Motor neuron (in vitro differentiated cells): ENCODE measurements around the gene THAP4. TPM values are rescaled to one million over a fixed set of nuclear protein-coding genes. Genes with fewer than 3 reads are reported as not detected.

ENCODE experiments used
- ATAC-seq, 8 experiments: fragments of 200-7000 bp; cut with Tn5 transposase; replicated peaks in 6 of 8; 2 replicates each; pipeline ENCODE4 v1.8.0; 2021; ENCODE audit warnings: mild to moderate bottlenecking in 8 of 8, moderate library complexity in 8 of 8
- H3K27ac ChIP-seq, 2 donors: fragments of 250-450 bp; sonication (Bioruptor Pico); 2 replicates each; pipeline ENCODE4 v1.9.0; 2021; ENCODE audit warnings: antibody characterized with exemption in 2 of 2, mild to moderate bottlenecking in 2 of 2, moderate library complexity in 1 of 2
- H3K4me1 ChIP-seq, 2 donors: fragments of 250-450 bp; sonication (Bioruptor Pico); replicated peaks in 1 of 2; 2 replicates each; pipeline ENCODE4 v1.6.1; 2021; ENCODE audit warnings: antibody characterized with exemption in 2 of 2, mild to moderate bottlenecking in 2 of 2, moderate library complexity in 1 of 2
- H3K4me3 ChIP-seq, 5 donors: fragments of 250-450 bp; sonication (Bioruptor Pico); 2 replicates each; pipeline ENCODE4 v1.9.0; 2021; ENCODE audit warnings: antibody characterized with exemption in 5 of 5, mild to moderate bottlenecking in 5 of 5, moderate library complexity in 4 of 5
- WGBS, 10 experiments: fragments of 450-650 bp; shearing (Covaris generic); methylation state at CpG; one replicate each; pipeline ENCODE4 v1.0.0; 2022; 5-methylcytosine and 5-hydroxymethylcytosine counted together
- in situ Hi-C, 9 experiments: fragments of 400-800 bp; cut with MboI; loops; one replicate each; pipeline ENCODE4 v1.15.0; 2021; ENCODE audit warnings: low sequenced_read_pairs in 9 of 9, low pct_unique_long_range_greater_than_20kb in 2 of 9; ENCODE audit not compliant: unreplicated experiment in 9 of 9
- total RNA-seq, 8 experiments: library from RNA; unstranded; fragments of 300-600 nt; gene quantifications; 2 replicates each; pipeline versions ENCODE4 v1.2.3 to v1.2.4, GENCODE V29; 2022

THAP4 gene
- total RNA-seq, 8 experiments from 2014 or later, result 39.2 to 72.1 (median 48.9) TPM

DNA sequence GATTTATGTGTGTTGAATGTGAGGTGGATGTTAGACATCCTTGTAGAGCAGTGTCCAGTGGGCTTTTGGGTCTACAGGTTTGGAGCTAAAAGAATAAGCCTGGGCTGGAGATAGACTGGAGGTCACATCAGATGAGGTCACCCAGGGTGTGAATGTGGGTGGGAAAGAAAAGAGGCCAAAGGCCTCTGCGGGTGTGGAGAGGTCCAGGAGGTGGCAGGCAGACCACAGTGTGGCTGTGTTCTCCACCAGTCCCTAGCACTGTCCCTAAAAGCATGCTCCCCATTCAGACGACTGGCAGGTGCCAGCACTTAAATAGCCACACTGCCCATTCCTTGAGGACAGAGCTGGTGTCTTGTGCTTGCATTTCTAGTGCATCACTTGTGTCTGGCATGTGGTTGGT, 4.7 kb upstream of the THAP4 start:
- Histone ChIP-seq H3K27ac (no peak overlapping the region), H3K4me3 (no peak overlapping the region), H3K4me1 (peaks cover 7 to 17% of the 10 kb centered on the region in 2 donors)
- in situ Hi-C loops, result no loop called here
- 5 to 77% (median 24%) methylated on average over 1 to 2 of the region's 2 CpGs; no CpG with 5 or more reads in 6 of the 10 experiments for WGBS, 10 experiments
- peak in 1 of 8 experiments; percentile 1 for ATAC-seq

DNA sequence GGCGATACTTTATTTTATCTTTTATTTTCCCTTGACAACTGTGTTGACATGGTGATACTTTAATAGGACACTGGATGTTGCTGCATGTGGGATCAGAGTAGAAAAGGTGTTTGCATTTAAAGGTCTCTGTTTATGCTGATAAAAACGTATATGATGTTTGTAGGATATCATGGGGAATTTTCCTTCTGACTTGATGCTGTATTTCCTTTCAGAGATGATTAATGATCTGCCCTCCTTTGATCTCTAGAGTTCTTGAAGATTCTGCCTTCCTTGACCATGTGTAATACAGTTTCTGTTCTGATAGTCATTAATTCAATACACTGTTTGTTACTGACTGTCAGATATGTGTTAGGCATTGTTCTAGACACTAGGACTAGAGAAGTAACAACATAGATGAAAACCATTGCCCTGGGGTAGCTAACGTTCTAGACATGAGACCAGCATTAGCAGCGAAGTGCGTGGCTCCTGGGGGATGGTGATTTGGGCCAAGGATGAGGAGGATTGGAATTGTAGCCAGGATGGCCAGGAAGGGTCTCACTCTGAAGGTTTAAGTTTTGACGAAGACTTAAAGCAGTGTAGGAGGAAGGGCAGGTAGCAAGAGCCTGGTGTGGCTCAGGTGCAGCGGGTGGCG, 3.3 kb upstream of the THAP4 start:
- H3K4me3 ChIP-seq, result no peak overlapping the region
- H3K27ac ChIP-seq, result no peak overlapping the region
- H3K4me1 ChIP-seq, result peaks cover 11 to 24% of the 10 kb centered on the region in 2 donors
- 36 to 100% (median 87%) methylated on average over 1 to 8 of the region's 8 CpGs for WGBS, 10 experiments
- in situ Hi-C loops, result no loop called here
- no peak for ATAC-seq

DNA sequence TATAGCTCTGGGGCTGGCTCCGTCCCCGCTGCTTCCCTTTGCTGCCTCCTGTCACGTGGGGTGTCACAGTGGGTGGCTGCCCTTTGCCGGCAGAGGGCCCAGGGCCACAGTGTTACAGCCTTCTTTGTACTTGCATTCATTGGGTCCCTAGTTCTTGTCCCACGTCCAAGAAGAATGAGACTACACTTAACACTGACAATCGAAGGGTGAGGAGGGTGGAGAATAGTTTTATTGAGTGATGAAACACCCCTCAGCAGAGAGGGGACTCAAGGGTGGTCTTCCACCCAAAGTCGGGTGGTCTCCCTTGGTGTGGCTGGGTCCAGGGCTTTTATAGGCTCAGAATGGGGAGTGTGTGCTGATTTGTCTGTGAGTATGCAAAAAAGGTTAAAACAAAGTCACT, 2.4 kb upstream of the THAP4 start:
- WGBS, 10 experiments, result 25 to 90% methylated on average over 1 to 4 of the region's 7 CpGs; no CpG with 5 or more reads in 8 of the 10 experiments
- in situ Hi-C loops, result no loop called here
- peaks cover 12 to 25% of the 10 kb centered on the region in 2 donors for H3K4me1 ChIP-seq
- H3K27ac ChIP-seq, result no peak overlapping the region
- no peak overlapping the region for H3K4me3 ChIP-seq
- ATAC-seq, result no peak

GRCh38 chr2:241638940-241639339, 2.0 kb upstream of the THAP4 start:
- Histone ChIP-seq H3K4me3 (peak overlapping the region in 2 of 5 donors; percentile 65 to 84), H3K27ac (no peak overlapping the region), H3K4me1 (peaks cover 12 to 25% of the 10 kb centered on the region in 2 donors)
- 90 to 96% (median 94%) methylated on average over 2 to 7 of the region's 14 CpGs; no CpG with 5 or more reads in 5 of the 10 experiments for WGBS, 10 experiments
- in situ Hi-C loops, result no loop called here
- no peak for ATAC-seq

DNA sequence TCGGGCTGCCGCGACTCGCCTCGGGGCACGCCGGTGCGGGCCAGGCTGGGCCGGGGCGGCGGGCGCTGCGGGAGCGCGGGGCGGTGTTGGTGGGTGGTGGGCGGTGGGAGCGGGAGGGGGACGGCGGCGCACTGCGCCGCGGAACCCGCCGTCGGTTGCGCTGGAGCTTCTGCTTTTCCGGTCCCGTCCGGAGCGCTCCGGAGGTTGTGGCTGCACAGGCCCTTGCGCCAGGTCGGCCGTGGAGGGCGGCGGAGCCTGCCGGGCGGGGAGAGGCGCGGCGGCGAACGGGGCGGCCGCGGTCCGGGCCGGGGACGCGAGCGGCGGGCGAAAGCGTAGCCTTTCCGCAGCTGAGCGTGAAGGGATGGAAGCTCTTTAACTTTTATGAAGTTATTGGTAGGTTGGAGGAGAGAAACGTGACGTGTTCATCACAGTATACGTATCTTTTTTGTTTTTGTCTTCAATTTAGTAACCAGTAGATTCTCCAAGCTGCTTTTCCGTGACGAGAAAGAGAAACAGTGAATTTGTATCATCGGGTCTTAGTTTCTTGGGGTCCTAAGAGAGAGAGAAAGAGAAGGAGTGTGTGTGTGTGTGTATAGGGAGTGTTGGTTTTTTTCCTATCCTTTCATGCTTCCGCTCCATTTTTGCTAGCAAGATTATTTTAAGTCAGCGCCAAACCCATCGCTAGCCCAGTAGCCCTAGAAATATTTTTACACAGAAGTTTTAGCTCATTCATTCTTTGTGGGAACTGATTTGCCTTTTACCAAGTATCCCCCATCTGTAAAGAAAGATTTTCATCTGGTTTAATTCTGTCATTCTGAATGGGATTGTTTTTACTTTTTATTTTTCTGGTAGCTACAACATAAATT, 1.1 kb upstream of the THAP4 start:
- peak in 4 of 8 experiments; percentile 5 to 36 (median 29) for ATAC-seq
- Histone ChIP-seq H3K27ac (peak overlapping the region; percentile 99 to 100), H3K4me1 (peaks cover 12 to 25% of the 10 kb centered on the region in 2 donors), H3K4me3 (peak overlapping the region; percentile 65 to 97 (median 84))
- 0 to 80% (median 22%) methylated on average over 1 to 10 of the region's 67 CpGs; no CpG with 5 or more reads in 1 of the 10 experiments for WGBS, 10 experiments
- in situ Hi-C loops, result no loop called here

DNA sequence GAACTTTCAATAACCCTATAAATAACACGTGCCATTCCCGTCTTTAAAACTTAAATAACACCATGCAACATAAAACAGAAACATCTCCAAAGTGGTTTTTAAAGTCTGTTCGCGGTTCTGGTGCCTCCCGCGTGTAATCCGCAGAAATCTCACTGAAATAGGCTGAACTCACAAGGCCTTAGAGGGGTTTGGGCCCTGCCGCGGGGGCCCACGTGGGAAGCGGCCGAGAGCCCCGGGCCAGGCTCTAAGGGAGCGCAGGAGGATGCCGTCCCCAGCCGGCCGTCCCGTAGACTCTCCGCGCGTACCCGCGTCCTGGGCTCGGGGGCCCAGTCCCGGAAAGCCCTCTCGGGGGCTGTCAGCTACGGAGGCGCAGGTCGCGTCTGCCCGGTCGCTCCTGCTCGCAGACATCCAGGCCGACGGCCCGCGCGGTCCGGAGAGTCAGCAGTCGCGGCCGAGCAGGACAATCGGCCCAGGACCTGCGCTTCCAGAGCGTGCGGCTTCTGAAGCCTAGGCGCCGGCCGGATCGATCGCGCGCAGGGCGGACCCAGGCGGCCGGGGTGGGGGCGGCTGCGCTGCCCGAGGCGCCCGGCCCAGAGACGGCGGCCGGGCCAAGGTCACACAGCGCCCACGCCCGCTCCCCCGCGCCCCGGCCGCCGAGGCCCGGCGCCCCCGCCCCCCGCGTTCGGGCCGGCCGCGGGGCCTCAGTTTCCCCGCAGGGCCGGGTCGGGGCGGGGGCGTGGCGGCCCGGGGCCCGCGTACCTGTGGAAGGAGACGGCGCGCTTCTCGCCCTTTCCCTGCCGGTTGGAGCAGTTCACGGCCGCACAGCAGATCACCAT, 558 bp downstream of the THAP4 start:
- in situ Hi-C loops, result no loop called here

DNA sequence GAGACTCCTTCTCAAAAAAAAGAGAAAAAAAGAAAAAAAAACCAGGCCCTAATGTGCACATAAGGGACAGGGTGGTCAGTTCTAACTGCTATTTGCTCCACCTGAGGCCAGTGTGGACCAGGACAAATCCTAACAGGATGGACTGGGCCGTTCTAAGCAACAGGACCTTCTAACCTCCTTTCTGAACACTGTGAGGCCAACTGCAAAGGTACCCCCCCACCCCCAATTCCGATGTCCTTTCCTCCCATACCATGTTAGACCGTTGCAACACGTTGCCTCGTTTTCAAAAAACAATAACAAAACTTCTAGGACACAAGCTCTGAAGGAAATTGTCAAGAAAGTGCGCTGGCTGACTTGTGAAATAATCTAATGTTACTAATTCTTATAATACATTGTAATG, 1.2 kb downstream of the THAP4 start:
- in situ Hi-C loops, result no loop called here
- no peak for ATAC-seq
- Histone ChIP-seq H3K4me3 (peak overlapping the region; percentile 65 to 97 (median 84)), H3K4me1 (peaks cover 12 to 16% of the 10 kb centered on the region in 2 donors), H3K27ac (no peak overlapping the region)
- 0 to 24% (median 16%) methylated on average over 1 to 6 of the region's 6 CpGs; no CpG with 5 or more reads in 3 of the 10 experiments for WGBS, 10 experiments

More for the DNA sequence above, 558 bp downstream of the THAP4 start:
- H3K27ac ChIP-seq, result peak overlapping the region; percentile 99 to 100
- H3K4me3 ChIP-seq, result peak overlapping the region; percentile 65 to 97 (median 84)
- H3K4me1 ChIP-seq, result peaks cover 12 to 19% of the 10 kb centered on the region in 2 donors
- 0 to 1% (median 0%) methylated on average over 2 to 14 of the region's 97 CpGs; no CpG with 5 or more reads in 2 of the 10 experiments for WGBS, 10 experiments
- peak; percentile 44 to 60 (median 52) for ATAC-seq

DNA sequence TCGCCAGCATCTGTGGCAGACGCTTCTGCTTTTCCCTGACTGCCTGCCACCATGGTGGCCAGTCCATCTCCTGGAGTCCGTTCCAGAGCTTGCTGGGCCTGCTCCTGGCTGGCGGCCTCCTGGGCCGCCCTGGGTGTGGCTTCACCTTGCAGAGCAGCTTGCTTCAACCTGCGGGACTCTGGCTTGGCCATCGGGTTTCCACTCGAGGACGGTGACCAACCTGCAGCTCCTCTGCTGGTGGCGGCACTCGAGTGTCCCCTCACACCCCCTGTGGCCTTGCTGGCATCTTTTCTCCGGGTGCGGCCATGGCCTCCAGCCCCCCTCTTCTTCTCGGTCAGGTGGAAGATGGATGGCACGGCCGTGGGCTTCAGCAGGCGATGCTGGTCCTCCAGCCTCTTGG, 3.4 kb downstream of the THAP4 start:
- Histone ChIP-seq H3K4me1 (peaks cover 7 to 12% of the 10 kb centered on the region in 2 donors), H3K4me3 (no peak overlapping the region), H3K27ac (no peak overlapping the region)
- ATAC-seq, result no peak
- in situ Hi-C loops, result no loop called here
- WGBS, 10 experiments, result 60 to 100% (median 93%) methylated on average over 1 to 9 of the region's 17 CpGs; no CpG with 5 or more reads in 6 of the 10 experiments

- Histone ChIP-seq H3K27ac (no peak overlapping the region), H3K4me1 (peaks cover 5 to 8% of the 10 kb centered on the region in 2 donors), H3K4me3 (no peak overlapping the region)
- no peak for ATAC-seq
- in situ Hi-C loops, result no loop called here
- 92 to 100% (median 95%) methylated on average over 1 to 8 of the region's 39 CpGs; no CpG with 5 or more reads in 1 of the 10 experiments for WGBS, 10 experiments
Observed at GRCh38 chr2:241632478-241633325, 4.3 kb downstream of the THAP4 start.

DNA sequence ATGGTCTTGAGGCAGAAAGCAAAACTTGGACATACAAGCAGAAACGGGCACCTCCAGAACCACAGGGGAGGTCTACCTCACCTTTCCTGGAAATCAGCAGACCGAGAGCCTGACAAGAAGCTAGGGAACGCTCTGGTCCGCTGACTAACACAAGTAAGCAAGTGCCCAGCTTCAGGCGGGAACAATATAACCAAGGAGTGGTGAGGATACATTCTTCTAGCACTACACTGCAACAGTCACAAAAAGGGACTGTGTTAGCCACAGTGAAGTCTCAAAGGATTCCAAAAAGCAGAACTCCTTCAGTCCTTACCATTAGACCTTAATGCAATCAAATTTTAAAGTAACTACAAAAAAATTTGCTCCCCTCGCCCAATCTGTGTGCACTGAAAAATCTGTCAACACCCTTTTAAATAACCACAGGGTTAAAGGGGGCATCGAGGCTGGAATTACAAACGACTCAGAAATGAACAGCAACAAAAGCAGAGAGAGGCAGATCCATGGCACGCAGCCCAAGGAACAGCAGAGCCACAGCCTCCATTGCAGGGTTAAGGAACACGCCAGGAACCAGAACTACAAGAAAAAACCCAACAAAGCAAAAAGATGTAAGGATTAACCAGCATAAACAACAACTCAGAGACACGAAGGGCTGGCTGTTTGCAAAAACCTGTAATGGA, 7.1 kb downstream of the THAP4 start:
- H3K4me3 ChIP-seq, result no peak overlapping the region
- no peak overlapping the region for H3K27ac ChIP-seq
- in situ Hi-C loops, result no loop called here
- peak in 1 of 8 experiments; percentile 35 for ATAC-seq
- H3K4me1 ChIP-seq, result no peaks in the 10 kb centered on the region
- WGBS, 10 experiments, result 67 to 100% (median 83%) methylated on average over 3 to 9 of the region's 11 CpGs

- Histone ChIP-seq H3K4me1 (no peaks in the 10 kb centered on the region), H3K4me3 (no peak overlapping the region), H3K27ac (no peak overlapping the region)
- in situ Hi-C loops, result no loop called here
- ATAC-seq, result no peak
- 87 to 100% methylated on average over 1 to 4 of the region's 10 CpGs; no CpG with 5 or more reads in 8 of the 10 experiments for WGBS, 10 experiments
Observed at GRCh38 chr2:241627675-241628074, 9.3 kb downstream of the THAP4 start.
